SK-N-SH (cell line): ENCODE results near the gene TGM5.

Experiments
- JUND ChIP-seq: IDR thresholded peaks from 2 replicates; pipeline ENCODE4 v1.4.0; 2012
- POLR2AphosphoS5 ChIP-seq: IDR thresholded peaks from 2 replicates; pipeline ENCODE4 v1.6.1; 2012; ENCODE audit warnings: low read depth, low read length
- TAF1 ChIP-seq: IDR thresholded peaks from 2 replicates; pipeline ENCODE4 v1.6.1; 2012; ENCODE audit warnings: low read depth, mild to moderate bottlenecking, low read length, moderate library complexity, borderline replicate concordance
- TCF12 ChIP-seq: IDR thresholded peaks from 2 replicates; pipeline ENCODE4 v1.4.0; 2012
- TF ChIP-seq, protein P1 (sequence below): fragments of 200-600 bp; sonication (generic); IDR thresholded peaks from 2 replicates; pipeline ENCODE4 v1.6.1; 2017; ENCODE audit warnings: antibody characterized with exemption, mild to moderate bottlenecking, moderate library complexity
- TF ChIP-seq, protein P2 (sequence below): IDR thresholded peaks from 2 replicates; pipeline ENCODE4 v1.6.1; 2012; ENCODE audit warnings: mild to moderate bottlenecking, low read depth, low read length, moderate library complexity

DNA sequence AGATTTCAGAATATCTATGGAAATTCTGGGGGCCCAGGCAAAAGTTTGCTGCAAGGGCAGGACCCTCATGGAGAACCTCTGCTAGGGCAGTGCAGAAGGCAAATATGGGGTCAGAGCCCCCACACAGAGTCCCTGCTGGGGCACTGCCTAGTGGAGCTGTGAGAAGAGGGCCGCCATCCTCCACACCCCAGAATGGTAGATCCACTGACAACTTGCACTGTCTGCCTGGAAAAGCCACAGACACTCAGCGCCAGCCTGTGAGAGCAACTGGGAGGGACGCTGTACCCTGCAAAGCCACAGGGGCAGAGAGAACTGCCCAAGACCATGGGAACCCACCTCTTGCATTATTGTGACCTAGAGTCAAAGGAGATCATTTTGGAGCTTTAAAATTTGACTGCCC is 67.7 kb downstream of the TGM5 start:
- TF ChIP-seq, protein P1, sequence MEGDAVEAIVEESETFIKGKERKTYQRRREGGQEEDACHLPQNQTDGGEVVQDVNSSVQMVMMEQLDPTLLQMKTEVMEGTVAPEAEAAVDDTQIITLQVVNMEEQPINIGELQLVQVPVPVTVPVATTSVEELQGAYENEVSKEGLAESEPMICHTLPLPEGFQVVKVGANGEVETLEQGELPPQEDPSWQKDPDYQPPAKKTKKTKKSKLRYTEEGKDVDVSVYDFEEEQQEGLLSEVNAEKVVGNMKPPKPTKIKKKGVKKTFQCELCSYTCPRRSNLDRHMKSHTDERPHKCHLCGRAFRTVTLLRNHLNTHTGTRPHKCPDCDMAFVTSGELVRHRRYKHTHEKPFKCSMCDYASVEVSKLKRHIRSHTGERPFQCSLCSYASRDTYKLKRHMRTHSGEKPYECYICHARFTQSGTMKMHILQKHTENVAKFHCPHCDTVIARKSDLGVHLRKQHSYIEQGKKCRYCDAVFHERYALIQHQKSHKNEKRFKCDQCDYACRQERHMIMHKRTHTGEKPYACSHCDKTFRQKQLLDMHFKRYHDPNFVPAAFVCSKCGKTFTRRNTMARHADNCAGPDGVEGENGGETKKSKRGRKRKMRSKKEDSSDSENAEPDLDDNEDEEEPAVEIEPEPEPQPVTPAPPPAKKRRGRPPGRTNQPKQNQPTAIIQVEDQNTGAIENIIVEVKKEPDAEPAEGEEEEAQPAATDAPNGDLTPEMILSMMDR = no peak
- TF ChIP-seq TAF1 (no peak), POLR2AphosphoS5 (no peak), JUND (no peak), TCF12 (no peak)
- TF ChIP-seq, protein P2, sequence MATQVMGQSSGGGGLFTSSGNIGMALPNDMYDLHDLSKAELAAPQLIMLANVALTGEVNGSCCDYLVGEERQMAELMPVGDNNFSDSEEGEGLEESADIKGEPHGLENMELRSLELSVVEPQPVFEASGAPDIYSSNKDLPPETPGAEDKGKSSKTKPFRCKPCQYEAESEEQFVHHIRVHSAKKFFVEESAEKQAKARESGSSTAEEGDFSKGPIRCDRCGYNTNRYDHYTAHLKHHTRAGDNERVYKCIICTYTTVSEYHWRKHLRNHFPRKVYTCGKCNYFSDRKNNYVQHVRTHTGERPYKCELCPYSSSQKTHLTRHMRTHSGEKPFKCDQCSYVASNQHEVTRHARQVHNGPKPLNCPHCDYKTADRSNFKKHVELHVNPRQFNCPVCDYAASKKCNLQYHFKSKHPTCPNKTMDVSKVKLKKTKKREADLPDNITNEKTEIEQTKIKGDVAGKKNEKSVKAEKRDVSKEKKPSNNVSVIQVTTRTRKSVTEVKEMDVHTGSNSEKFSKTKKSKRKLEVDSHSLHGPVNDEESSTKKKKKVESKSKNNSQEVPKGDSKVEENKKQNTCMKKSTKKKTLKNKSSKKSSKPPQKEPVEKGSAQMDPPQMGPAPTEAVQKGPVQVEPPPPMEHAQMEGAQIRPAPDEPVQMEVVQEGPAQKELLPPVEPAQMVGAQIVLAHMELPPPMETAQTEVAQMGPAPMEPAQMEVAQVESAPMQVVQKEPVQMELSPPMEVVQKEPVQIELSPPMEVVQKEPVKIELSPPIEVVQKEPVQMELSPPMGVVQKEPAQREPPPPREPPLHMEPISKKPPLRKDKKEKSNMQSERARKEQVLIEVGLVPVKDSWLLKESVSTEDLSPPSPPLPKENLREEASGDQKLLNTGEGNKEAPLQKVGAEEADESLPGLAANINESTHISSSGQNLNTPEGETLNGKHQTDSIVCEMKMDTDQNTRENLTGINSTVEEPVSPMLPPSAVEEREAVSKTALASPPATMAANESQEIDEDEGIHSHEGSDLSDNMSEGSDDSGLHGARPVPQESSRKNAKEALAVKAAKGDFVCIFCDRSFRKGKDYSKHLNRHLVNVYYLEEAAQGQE = no peak
